Adrenal gland (tissue), 12 donors: ENCODE results near the gene BLCAP. TPM values are rescaled to one million over a fixed set of nuclear protein-coding genes. Genes with fewer than 3 reads are reported as not detected.
A peak's percentile ranks its signal among the peaks of the same experiment; 100 is the strongest.

Source experiments
- DNase-seq, 7 donors: peaks; one replicate each; pipeline ENCODE4 v3.0.0-alpha.2; 2019 to 2020
- H3K27ac ChIP-seq, 5 donors: fragments of 200-600 bp; sonication (generic) in 4 of 5; 1 replicate in 3 of 5; 2 replicates in 2 of 5; pipeline versions ENCODE4 v1.5.1 to v1.8.0; 2016 to 2020; ENCODE audit warnings: mild to moderate bottlenecking in 1 of 5
- H3K27me3 ChIP-seq: fragments of 200-600 bp; 2 replicates; pipeline ENCODE4 v1.8.0; 2021
- H3K36me3 ChIP-seq, 2 donors: fragments of 200-600 bp; replicated peaks in 1 of 2; 1 replicate in 1 of 2; 2 replicates in 1 of 2; pipeline versions ENCODE4 v1.5.1 to v1.8.0; 2018 to 2022
- H3K4me1 ChIP-seq, 2 donors: fragments of 200-600 bp; replicated peaks in 1 of 2; 1 replicate in 1 of 2; 2 replicates in 1 of 2; pipeline versions ENCODE4 v1.5.1 to v1.8.0; 2018 to 2021
- H3K4me3 ChIP-seq, 4 donors: fragments of 200-600 bp; sonication (generic) in 3 of 4; one replicate each; pipeline ENCODE4 v1.5.1; 2016 to 2018
- H3K9me3 ChIP-seq, 3 donors: fragments of 200-600 bp; sonication (generic) in 1 of 3; replicated peaks in 1 of 3; 1 replicate in 2 of 3; 2 replicates in 1 of 3; pipeline versions ENCODE4 v1.5.1 to v1.8.0; 2016 to 2021
- POLR2A ChIP-seq, 2 donors: fragments of 450-650 bp; IDR thresholded peaks; one replicate each; pipeline ENCODE4 v1.6.1; 2017; ENCODE audit warnings: antibody characterized with exemption in 2 of 2, mild to moderate bottlenecking in 2 of 2, moderate library complexity in 1 of 2
- WGBS, 4 donors: extraction: QIAGEN DNeasy Blood & Tissue Kit in 2 of 4; methylation state at CpG; one replicate each; pipeline versions ENCODE4 v1.1.5 to v1.1.7; 2013 to 2017; 5-methylcytosine and 5-hydroxymethylcytosine counted together
- intact Hi-C, 2 donors: fragments of 100-400 bp; cut with DNase I; formaldehyde crosslinking; loops; one replicate each; pipeline versions ENCODE4 v1.14.1 to v1.15.0; 2022 to 2023
- polyA plus RNA-seq, 3 donors: library from polyadenylated mRNA; stranded (reverse); fragments of 200-250 nt in 2 of 3; fragments of 350-450 nt in 1 of 3; fragmentation: Illumina TruSeq in 1 of 3; extraction: RNeasy Lipid Tissue Mini Kit (QIAGEN cat#74804) in 1 of 3; gene quantifications; one replicate each; pipeline ENCODE4 v1.2.3, GENCODE V29; 2013 to 2014
- total RNA-seq, 9 donors: library from RNA; depleted of rRNA in 4 of 9; stranded (reverse); fragments of >200 nt in 4 of 9; fragments of 120-200 nt in 1 of 9; fragmentation: NEBNext Ultra II Directional in 1 of 9; extraction: Animal tissue kit (Norgen Biotek cat#: 25700) in 1 of 9; gene quantifications; one replicate each; pipeline versions ENCODE4 v1.1.0 to v1.2.4, GENCODE V29; 2013 to 2023
- TF ChIP-seq, protein P1 (sequence below), 6 experiments: fragments of 450-650 bp in 4 of 6; fragments of 200-600 bp in 2 of 6; sonication (generic) in 1 of 6; IDR thresholded peaks; 1 replicate in 5 of 6; 2 replicates in 1 of 6; pipeline versions ENCODE4 v1.5.1 to v1.8.0; 2016 to 2021; ENCODE audit warnings: antibody characterized with exemption in 6 of 6, mild to moderate bottlenecking in 2 of 6, moderate library complexity in 1 of 6
- donor health status: healthy with polysubstance abuse.
- donor health status: Bipolar disorder and iron deficiency.
- donor health status: DM: yes; HTN: yes; CAD: no.
- donor health status: DM: no; HTN: no; CAD: no.
- donor health status: DM: no; HTN: no; CAD: no.
- donor health status: DM: yes; HTN: yes; CAD: no.

Gene BLCAP
- total and polyA plus RNA-seq, 12 donors: 50.2 to 105 (median 68.4) TPM

- no peak for DNase-seq
- Histone ChIP-seq H3K27me3 (no peaks in the 10 kb centered on the region), H3K4me3 (no peak overlapping the region), H3K4me1 (no peaks in the 10 kb centered on the region), H3K36me3 (no peaks in the 10 kb centered on the region), H3K27ac (no peak overlapping the region), H3K9me3 (no peaks in the 10 kb centered on the region)
- intact Hi-C loops: no loop called here
- no peak for TF ChIP-seq POLR2A (IDR thresholded peaks at IDR 0.05)
- TF ChIP-seq, protein P1, sequence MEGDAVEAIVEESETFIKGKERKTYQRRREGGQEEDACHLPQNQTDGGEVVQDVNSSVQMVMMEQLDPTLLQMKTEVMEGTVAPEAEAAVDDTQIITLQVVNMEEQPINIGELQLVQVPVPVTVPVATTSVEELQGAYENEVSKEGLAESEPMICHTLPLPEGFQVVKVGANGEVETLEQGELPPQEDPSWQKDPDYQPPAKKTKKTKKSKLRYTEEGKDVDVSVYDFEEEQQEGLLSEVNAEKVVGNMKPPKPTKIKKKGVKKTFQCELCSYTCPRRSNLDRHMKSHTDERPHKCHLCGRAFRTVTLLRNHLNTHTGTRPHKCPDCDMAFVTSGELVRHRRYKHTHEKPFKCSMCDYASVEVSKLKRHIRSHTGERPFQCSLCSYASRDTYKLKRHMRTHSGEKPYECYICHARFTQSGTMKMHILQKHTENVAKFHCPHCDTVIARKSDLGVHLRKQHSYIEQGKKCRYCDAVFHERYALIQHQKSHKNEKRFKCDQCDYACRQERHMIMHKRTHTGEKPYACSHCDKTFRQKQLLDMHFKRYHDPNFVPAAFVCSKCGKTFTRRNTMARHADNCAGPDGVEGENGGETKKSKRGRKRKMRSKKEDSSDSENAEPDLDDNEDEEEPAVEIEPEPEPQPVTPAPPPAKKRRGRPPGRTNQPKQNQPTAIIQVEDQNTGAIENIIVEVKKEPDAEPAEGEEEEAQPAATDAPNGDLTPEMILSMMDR (IDR thresholded peaks at IDR 0.05): no peak
- WGBS, 4 donors: 85 to 96% (median 94%) methylated on average over 2 of the region's 2 CpGs
Observed at GRCh38 chr20:37498066-37498665, 29.5 kb downstream of the BLCAP start.

DNA sequence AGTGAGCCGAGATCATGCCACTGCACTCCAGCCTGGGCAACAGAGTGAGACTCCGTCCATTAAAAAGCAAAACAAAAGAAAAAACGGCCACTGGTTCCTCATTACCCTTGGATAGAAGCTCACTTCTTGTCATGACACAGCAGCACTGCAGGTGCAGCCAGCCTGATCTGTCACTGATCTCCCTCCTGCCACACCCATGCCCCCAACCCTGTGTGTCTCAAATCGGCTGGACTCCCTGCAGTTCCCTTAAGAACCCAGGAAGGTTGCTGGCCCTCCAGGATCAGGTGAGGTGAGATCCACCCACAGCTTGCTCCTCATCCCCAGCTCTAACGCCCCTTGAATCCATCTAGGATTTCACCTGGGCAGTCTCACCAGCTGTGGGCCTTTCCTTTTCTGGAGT lies 32.9 kb downstream of the BLCAP start:
- no peaks in the 10 kb centered on the region for H3K4me1 ChIP-seq
- H3K27ac ChIP-seq: no peak overlapping the region
- 81 to 88% (median 85%) methylated on average over 5 of the region's 5 CpGs for WGBS, 4 donors
- no peak overlapping the region for H3K4me3 ChIP-seq
- DNase-seq: peak in 1 of 7 donors; percentile 37
- TF ChIP-seq POLR2A (IDR thresholded peaks at IDR 0.05): no peak
- TF ChIP-seq, protein P1 (IDR thresholded peaks at IDR 0.05): no peak
- H3K27me3 ChIP-seq: no peaks in the 10 kb centered on the region
- intact Hi-C loops: no loop called here
- no peaks in the 10 kb centered on the region for H3K9me3 ChIP-seq
- no peaks in the 10 kb centered on the region for H3K36me3 ChIP-seq

DNA sequence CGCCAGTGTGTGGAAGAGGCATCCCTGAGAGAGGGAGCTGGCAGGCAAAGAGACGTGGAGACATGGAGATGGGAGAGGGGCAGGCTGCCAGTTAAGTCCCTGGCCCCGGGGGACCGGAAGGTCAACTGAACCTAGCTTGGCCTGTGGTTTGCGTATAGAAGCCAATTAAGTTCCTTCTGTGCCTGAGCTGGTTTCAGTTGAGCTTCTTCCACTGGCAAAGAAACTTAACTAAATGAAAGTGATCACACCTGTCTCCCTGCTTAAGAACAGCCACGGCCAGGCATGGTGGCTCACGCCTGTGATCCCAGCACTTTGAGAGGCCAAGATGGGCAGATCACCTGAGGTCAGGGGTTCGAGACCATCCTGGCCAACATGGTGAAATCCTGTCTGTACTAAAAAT lies 33.4 kb downstream of the BLCAP start:
- Histone ChIP-seq H3K9me3 (no peaks in the 10 kb centered on the region), H3K4me1 (no peaks in the 10 kb centered on the region), H3K4me3 (no peak overlapping the region), H3K36me3 (no peaks in the 10 kb centered on the region), H3K27me3 (no peaks in the 10 kb centered on the region), H3K27ac (no peak overlapping the region)
- peak in 2 of 7 donors; percentile 11 to 29 for DNase-seq
- intact Hi-C loops: no loop called here
- TF ChIP-seq, protein P1 (IDR thresholded peaks at IDR 0.05): no peak
- TF ChIP-seq POLR2A (IDR thresholded peaks at IDR 0.05): no peak
- 85 to 98% (median 94%) methylated on average over 5 to 8 of the region's 8 CpGs for WGBS, 4 donors

DNA sequence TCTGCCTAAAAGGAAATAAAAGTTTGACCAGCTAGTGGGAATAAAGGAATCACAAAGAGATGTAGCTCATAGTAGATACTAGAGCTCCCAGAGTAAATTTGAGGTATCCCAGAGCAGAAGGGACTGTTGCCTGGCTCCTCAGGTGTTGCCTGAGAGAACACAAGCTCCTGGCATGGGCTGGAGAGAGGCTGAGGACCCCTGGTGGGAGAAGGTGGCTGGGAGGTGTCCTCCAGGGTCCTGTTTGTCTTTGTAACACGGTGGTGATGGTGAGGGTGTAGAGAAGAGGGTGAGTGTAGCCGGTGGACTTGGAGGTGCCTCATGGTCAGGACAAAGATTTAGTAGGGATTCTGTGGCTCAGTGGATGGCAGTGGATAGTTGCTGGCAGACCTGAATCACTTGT lies 34.7 kb downstream of the BLCAP start:
- no peaks in the 10 kb centered on the region for H3K27me3 ChIP-seq
- intact Hi-C loops: no loop called here
- peak in 1 of 7 donors; percentile 39 for DNase-seq
- 79 to 90% (median 86%) methylated on average over 2 of the region's 2 CpGs for WGBS, 4 donors
- H3K9me3 ChIP-seq: no peaks in the 10 kb centered on the region
- no peaks in the 10 kb centered on the region for H3K4me1 ChIP-seq
- TF ChIP-seq, protein P1 (IDR thresholded peaks at IDR 0.05): no peak
- TF ChIP-seq POLR2A (IDR thresholded peaks at IDR 0.05): no peak
- H3K36me3 ChIP-seq: no peaks in the 10 kb centered on the region
- no peak overlapping the region for H3K27ac ChIP-seq
- no peak overlapping the region for H3K4me3 ChIP-seq
